HepG2 (cell line): Measurements from ENCODE around the gene PRICKLE2. TPM values are rescaled to one million over a fixed set of nuclear protein-coding genes. Genes with fewer than 3 reads are reported as not detected.

ENCODE experiments used
- ATAC-seq: fragments of 200-7000 bp; cut with Tn5 transposase; 3 replicates; pipeline ENCODE4 v1.9.1; 2020; ENCODE audit warnings: mild to moderate bottlenecking, moderate library complexity
- BruUV-seq: library from RNA; stranded (reverse); fragments of 400-500 nt; replicated peaks from 2 replicates; lab custom pipeline; 2021; lab: Mats Ljungman, UMichigan
- CTCF ChIA-PET: fragments of 300-600 bp; formaldehyde crosslinking; extraction: SDS; loops from one replicate; lab custom pipeline; 2021; ENCODE audit warnings: low total read pairs, inconsistent platforms, low intra/inter-chr PET ratio; lab: Yijun Ruan, JAX
- POLR2A ChIA-PET: fragments of 350-600 bp; sonication (Branson Sonifier 250); formaldehyde crosslinking; loops from one replicate; lab custom pipeline; 2020; ENCODE audit warnings: antibody characterized with exemption, inconsistent platforms; lab: Yijun Ruan, JAX
- DNase-seq: peaks from one replicate; pipeline ENCODE4 v3.0.0-alpha.2; 2015; ENCODE audit warnings: low spot score
- FAIRE-seq: peaks from 3 replicates; lab custom pipeline; 2011; peaks lifted over from hg19 to GRCh38; lab: Jason Lieb, UNC
- H2AFZ ChIP-seq: one replicate; pipeline ENCODE4 v1.6.1; 2011; ENCODE audit warnings: low read length, inconsistent platforms
- H3K27ac ChIP-seq: fragments of 300-600 bp; 3 replicates; pipeline ENCODE4 v1.8.0; 2011; ENCODE audit warnings: mixed run types, mild to moderate bottlenecking, mixed read lengths, low read length, inconsistent platforms; ENCODE audit not compliant: insufficient read depth; ENCODE audit errors: extremely low read length
- H3K27me3 ChIP-seq, 2 experiments: fragments of 200-600 bp in 1 of 2; 2 replicates in 1 of 2; 3 replicates in 1 of 2; pipeline versions ENCODE4 v1.6.0 to v1.8.0; 2011; ENCODE audit warnings: low read length in 2 of 2, mild to moderate bottlenecking in 2 of 2, moderate library complexity in 2 of 2, inconsistent platforms in 1 of 2; ENCODE audit not compliant: insufficient read depth in 2 of 2, control insufficient read depth in 1 of 2
- H3K36me3 ChIP-seq, 2 experiments: fragments of 200-600 bp in 1 of 2; replicated peaks in 1 of 2; 2 replicates in 1 of 2; 3 replicates in 1 of 2; pipeline versions ENCODE4 v1.5.1 to v1.8.0; 2011; ENCODE audit warnings: low read length in 2 of 2, inconsistent platforms in 1 of 2; ENCODE audit not compliant: insufficient read depth in 2 of 2, control insufficient read depth in 1 of 2
- H3K4me1 ChIP-seq: 2 replicates; pipeline ENCODE4 v1.5.1; 2012; ENCODE audit warnings: low read length, inconsistent platforms; ENCODE audit not compliant: insufficient read depth
- H3K4me2 ChIP-seq: 2 replicates; pipeline ENCODE4 v1.6.0; 2011; ENCODE audit warnings: low read depth, low read length, inconsistent platforms
- H3K4me3 ChIP-seq, 3 experiments: fragments of 200-600 bp in 1 of 3; sonication (generic), shearing (Covaris generic) in 1 of 3; replicated peaks in 1 of 3; 2 replicates each; pipeline ENCODE4 v1.5.1; 2011 to 2016; ENCODE audit warnings: low read length in 3 of 3, inconsistent platforms in 2 of 3, low read depth in 2 of 3, mild to moderate bottlenecking in 2 of 3, control low read depth in 1 of 3, mixed read lengths in 1 of 3; ENCODE audit not compliant: insufficient read depth in 1 of 3
- H3K79me2 ChIP-seq: one replicate; pipeline ENCODE4 v1.6.1; 2011; ENCODE audit warnings: low read length, inconsistent platforms; ENCODE audit not compliant: insufficient read depth
- H3K9ac ChIP-seq: 2 replicates; pipeline ENCODE4 v1.6.0; 2011; ENCODE audit warnings: mild to moderate bottlenecking, low read depth, low read length, inconsistent platforms; ENCODE audit not compliant: insufficient read depth
- H3K9me3 ChIP-seq: 2 replicates; pipeline ENCODE4 v1.5.1; 2012; ENCODE audit warnings: mild to moderate bottlenecking, low read length
- H4K20me1 ChIP-seq: 2 replicates; pipeline ENCODE4 v1.6.0; 2011; ENCODE audit warnings: inconsistent platforms, mild to moderate bottlenecking, low read length, moderate library complexity; ENCODE audit not compliant: insufficient read depth
- ATF4 ChIP-seq, 2 experiments: fragments of 450-650 bp in 1 of 2; sonication (generic) in 1 of 2; formaldehyde crosslinking; IDR thresholded peaks; 2 replicates each; pipeline versions ENCODE4 v1.5.0 to v1.8.0; 2020 to 2022; ENCODE audit warnings: mild to moderate bottlenecking in 1 of 2, missing genetic modification reagents in 1 of 2
- FOXC1 ChIP-seq: sonication (generic); formaldehyde crosslinking; IDR thresholded peaks from 2 replicates; pipeline ENCODE4 v1.8.0; 2022; ENCODE audit warnings: mild to moderate bottlenecking, missing genetic modification reagents, borderline replicate concordance
- FOXJ3 ChIP-seq: sonication (generic); formaldehyde crosslinking; IDR thresholded peaks from 2 replicates; pipeline ENCODE4 v1.4.0; 2020; ENCODE audit warnings: missing genetic modification reagents, mild to moderate bottlenecking, borderline replicate concordance
- GATAD2A ChIP-seq: IDR thresholded peaks from 2 replicates; pipeline ENCODE4 v1.6.1; 2016
- HOXA3 ChIP-seq: sonication (generic); formaldehyde crosslinking; IDR thresholded peaks from 2 replicates; pipeline ENCODE4 v1.5.0; 2020; ENCODE audit warnings: missing genetic modification reagents
- NR2F1 ChIP-seq, 2 experiments: fragments of 450-650 bp in 1 of 2; formaldehyde crosslinking in 1 of 2; IDR thresholded peaks; 2 replicates each; pipeline versions ENCODE4 v1.5.0 to v1.6.1; 2016 to 2020; ENCODE audit warnings: mild to moderate bottlenecking in 1 of 2, missing compliant biosample characterization in 1 of 2, missing genetic modification reagents in 1 of 2, moderate library complexity in 1 of 2
- PRPF4 ChIP-seq: fragments of 200-400 bp; formaldehyde crosslinking; IDR thresholded peaks from 2 replicates; pipeline ENCODE4 v1.6.1; 2016; ENCODE audit warnings: low read length, low read depth; ENCODE audit not compliant: poor library complexity, severe bottlenecking
- RFX5 ChIP-seq: IDR thresholded peaks from 2 replicates; pipeline ENCODE4 v1.6.1; 2011; ENCODE audit warnings: low read depth, low read length, improper control_type of control experiment
- SMC3 ChIP-seq: IDR thresholded peaks from 2 replicates; pipeline ENCODE4 v1.6.1; 2011; ENCODE audit warnings: low read length, improper control_type of control experiment
- USF2 ChIP-seq, 2 experiments: sonication (generic) in 1 of 2; formaldehyde crosslinking in 1 of 2; IDR thresholded peaks; 2 replicates each; pipeline versions ENCODE4 v1.5.1 to v1.6.1; 2011 to 2020; ENCODE audit warnings: borderline replicate concordance in 1 of 2, low read depth in 1 of 2, low read length in 1 of 2, mild to moderate bottlenecking in 1 of 2, missing genetic modification reagents in 1 of 2, moderate library complexity in 1 of 2
- XBP1 ChIP-seq: sonication (generic); formaldehyde crosslinking; IDR thresholded peaks from 2 replicates; pipeline ENCODE4 v1.5.0; 2020; ENCODE audit warnings: missing genetic modification reagents
- ZBTB38 ChIP-seq: sonication (generic); formaldehyde crosslinking; IDR thresholded peaks from 2 replicates; pipeline ENCODE4 v1.5.1; 2020; ENCODE audit warnings: mild to moderate bottlenecking, missing genetic modification reagents
- ZNF30 ChIP-seq: sonication (generic); formaldehyde crosslinking; IDR thresholded peaks from 2 replicates; pipeline ENCODE4 v1.5.0; 2020; ENCODE audit warnings: mild to moderate bottlenecking, missing genetic modification reagents
- ZNF367 ChIP-seq: sonication (generic); formaldehyde crosslinking; IDR thresholded peaks from 2 replicates; pipeline ENCODE4 v1.4.0; 2020; ENCODE audit warnings: missing genetic modification reagents, borderline replicate concordance
- ZNF841 ChIP-seq: sonication (generic); formaldehyde crosslinking; IDR thresholded peaks from 2 replicates; pipeline ENCODE4 v1.8.1; 2023; ENCODE audit warnings: missing genetic modification reagents, borderline replicate concordance
- WGBS: methylation state at CpG from one replicate; pipeline ENCODE4 v1.1.6; 2017; ENCODE audit warnings: low lambda C conversion rate; 5-methylcytosine and 5-hydroxymethylcytosine counted together
- in situ Hi-C: cut with HindIII; loops from 2 replicates; pipeline ENCODE4 v1.10.0; 2017; ENCODE audit warnings: low pct_unique_long_range_greater_than_20kb; ENCODE audit not compliant: extremely low pct_ligation_motif_present
- intact Hi-C: fragments of 100-400 bp; cut with micrococcal nuclease; formaldehyde crosslinking; loops from one replicate; pipeline ENCODE4 v1.10.0; 2022; ENCODE audit not compliant: unreplicated experiment
- polyA plus RNA-seq, 8 experiments: library from polyadenylated mRNA; depleted of rRNA in 3 of 8; stranded (reverse) in 7 of 8; unstranded in 1 of 8; fragments of >200 nt; fragmentation: Illumina TruSeq in 4 of 8; extraction: Trizol in 4 of 8; gene quantifications; 2 replicates each; pipeline versions ENCODE4 v1.2.1 to v1.2.3, GENCODE V29; 2011 to 2016; ENCODE audit warnings: low read depth in 4 of 8, missing spikeins in 1 of 8, mixed read lengths in 1 of 8; ENCODE audit not compliant: insufficient read depth in 1 of 8
- total RNA-seq, 5 experiments: library from RNA; depleted of rRNA; stranded (reverse); fragments of >200 nt; fragmentation: Illumina TruSeq; extraction: Trizol; gene quantifications; 2 replicates each; pipeline ENCODE4 v1.2.3, GENCODE V29; 2016; ENCODE audit warnings: low read depth in 1 of 5
- TF ChIP-seq, protein P1 (sequence below): sonication (generic); formaldehyde crosslinking; IDR thresholded peaks from 2 replicates; pipeline ENCODE4 v1.5.1; 2020; ENCODE audit warnings: missing genetic modification reagents, mild to moderate bottlenecking, borderline replicate concordance
- TF ChIP-seq, protein P2 (sequence below): sonication (generic); formaldehyde crosslinking; IDR thresholded peaks from 2 replicates; pipeline ENCODE4 v1.4.0; 2020; ENCODE audit warnings: missing genetic modification reagents

Gene PRICKLE2
- total and polyA plus RNA-seq, 2 of the 13 experiments (the other 11 are each of a cell fraction or from before 2014, with no cell fraction given) = 0.01 to 0.07 TPM

GRCh38 chr3:64082411-64082810 is 142.9 kb downstream of the PRICKLE2 start (continued):
- TF ChIP-seq FOXJ3 (CRISPR knock-in tag) = no peak
- no peak for TF ChIP-seq ATF4 (CRISPR knock-in tag; IDR thresholded peaks at IDR 0.05)
- TF ChIP-seq PRPF4 = no peak
- TF ChIP-seq, protein P1, sequence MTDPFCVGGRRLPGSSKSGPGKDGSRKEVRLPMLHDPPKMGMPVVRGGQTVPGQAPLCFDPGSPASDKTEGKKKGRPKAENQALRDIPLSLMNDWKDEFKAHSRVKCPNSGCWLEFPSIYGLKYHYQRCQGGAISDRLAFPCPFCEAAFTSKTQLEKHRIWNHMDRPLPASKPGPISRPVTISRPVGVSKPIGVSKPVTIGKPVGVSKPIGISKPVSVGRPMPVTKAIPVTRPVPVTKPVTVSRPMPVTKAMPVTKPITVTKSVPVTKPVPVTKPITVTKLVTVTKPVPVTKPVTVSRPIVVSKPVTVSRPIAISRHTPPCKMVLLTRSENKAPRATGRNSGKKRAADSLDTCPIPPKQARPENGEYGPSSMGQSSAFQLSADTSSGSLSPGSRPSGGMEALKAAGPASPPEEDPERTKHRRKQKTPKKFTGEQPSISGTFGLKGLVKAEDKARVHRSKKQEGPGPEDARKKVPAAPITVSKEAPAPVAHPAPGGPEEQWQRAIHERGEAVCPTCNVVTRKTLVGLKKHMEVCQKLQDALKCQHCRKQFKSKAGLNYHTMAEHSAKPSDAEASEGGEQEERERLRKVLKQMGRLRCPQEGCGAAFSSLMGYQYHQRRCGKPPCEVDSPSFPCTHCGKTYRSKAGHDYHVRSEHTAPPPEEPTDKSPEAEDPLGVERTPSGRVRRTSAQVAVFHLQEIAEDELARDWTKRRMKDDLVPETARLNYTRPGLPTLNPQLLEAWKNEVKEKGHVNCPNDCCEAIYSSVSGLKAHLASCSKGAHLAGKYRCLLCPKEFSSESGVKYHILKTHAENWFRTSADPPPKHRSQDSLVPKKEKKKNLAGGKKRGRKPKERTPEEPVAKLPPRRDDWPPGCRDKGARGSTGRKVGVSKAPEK = no peak
- no peak for TF ChIP-seq HOXA3
- TF ChIP-seq NR2F1 (CRISPR knock-in tag; IDR thresholded peaks at IDR 0.05) = no peak
- TF ChIP-seq ZNF367 = no peak
- no peak for TF ChIP-seq ZBTB38 (CRISPR knock-in tag)

GRCh38 chr3:64081235-64081630 is 144.0 kb downstream of the PRICKLE2 start:
- ChIA-PET POLR2A (no interaction called here), CTCF (no interaction called here)
- in situ Hi-C loops (no loop called here), intact Hi-C loops (no loop called here)
- Histone ChIP-seq H3K4me2 (no peak overlapping the region), H3K4me1 (peaks cover 3% of the 10 kb centered on the region), H3K4me3 (no peak overlapping the region), H3K27me3 (no peaks in the 10 kb centered on the region; a peak in 1 of 5 replicates), H4K20me1 (no peaks in the 10 kb centered on the region), H3K9me3 (no peaks in the 10 kb centered on the region), H2AFZ (no peak overlapping the region), H3K36me3 (no peaks in the 10 kb centered on the region), H3K9ac (no peak overlapping the region), H3K27ac (no peak overlapping the region), H3K79me2 (no peaks in the 10 kb centered on the region)
- FAIRE-seq = no peak
- ATAC-seq = no peak
- DNase-seq = no peak
- WGBS = 0% methylated on average over 1 of the region's 1 CpG
- BruUV-seq = no TSS peak
- TF ChIP-seq GATAD2A (no peak), FOXC1 (no peak), XBP1 (no peak), SMC3 (no peak), ZNF30 (CRISPR knock-in tag) (no peak), ZNF841 (no peak), USF2 (IDR thresholded peaks at IDR 0.05; ENCODE audit: low read depth, low read length) (no peak), USF2 (CRISPR knock-in tag; IDR thresholded peaks at IDR 0.05; ENCODE audit: borderline replicate concordance) (no peak), RFX5 (no peak)
- TF ChIP-seq, protein P2, sequence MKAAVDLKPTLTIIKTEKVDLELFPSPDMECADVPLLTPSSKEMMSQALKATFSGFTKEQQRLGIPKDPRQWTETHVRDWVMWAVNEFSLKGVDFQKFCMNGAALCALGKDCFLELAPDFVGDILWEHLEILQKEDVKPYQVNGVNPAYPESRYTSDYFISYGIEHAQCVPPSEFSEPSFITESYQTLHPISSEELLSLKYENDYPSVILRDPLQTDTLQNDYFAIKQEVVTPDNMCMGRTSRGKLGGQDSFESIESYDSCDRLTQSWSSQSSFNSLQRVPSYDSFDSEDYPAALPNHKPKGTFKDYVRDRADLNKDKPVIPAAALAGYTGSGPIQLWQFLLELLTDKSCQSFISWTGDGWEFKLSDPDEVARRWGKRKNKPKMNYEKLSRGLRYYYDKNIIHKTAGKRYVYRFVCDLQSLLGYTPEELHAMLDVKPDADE (CRISPR knock-in tag) = no peak
